Jurkat, Clone E6-1 (cell line): ENCODE measurements around the gene KIF20B.
"Not testable (repeated sequence)": the region's sequence is repeated elsewhere in the genome, so short reads cannot be mapped to it uniquely, and the experiment has no call there.

Experiments used
- DNase-seq: peaks from one replicate; pipeline ENCODE4 v3.0.0-alpha.2; 2011; ENCODE audit warnings: low read depth, low spot score
- H3K4me3 ChIP-seq: 2 replicates; pipeline ENCODE4 v1.5.1; 2011; ENCODE audit warnings: mild to moderate bottlenecking, low read length, control low read depth, moderate library complexity

KIF20B gene

DNA sequence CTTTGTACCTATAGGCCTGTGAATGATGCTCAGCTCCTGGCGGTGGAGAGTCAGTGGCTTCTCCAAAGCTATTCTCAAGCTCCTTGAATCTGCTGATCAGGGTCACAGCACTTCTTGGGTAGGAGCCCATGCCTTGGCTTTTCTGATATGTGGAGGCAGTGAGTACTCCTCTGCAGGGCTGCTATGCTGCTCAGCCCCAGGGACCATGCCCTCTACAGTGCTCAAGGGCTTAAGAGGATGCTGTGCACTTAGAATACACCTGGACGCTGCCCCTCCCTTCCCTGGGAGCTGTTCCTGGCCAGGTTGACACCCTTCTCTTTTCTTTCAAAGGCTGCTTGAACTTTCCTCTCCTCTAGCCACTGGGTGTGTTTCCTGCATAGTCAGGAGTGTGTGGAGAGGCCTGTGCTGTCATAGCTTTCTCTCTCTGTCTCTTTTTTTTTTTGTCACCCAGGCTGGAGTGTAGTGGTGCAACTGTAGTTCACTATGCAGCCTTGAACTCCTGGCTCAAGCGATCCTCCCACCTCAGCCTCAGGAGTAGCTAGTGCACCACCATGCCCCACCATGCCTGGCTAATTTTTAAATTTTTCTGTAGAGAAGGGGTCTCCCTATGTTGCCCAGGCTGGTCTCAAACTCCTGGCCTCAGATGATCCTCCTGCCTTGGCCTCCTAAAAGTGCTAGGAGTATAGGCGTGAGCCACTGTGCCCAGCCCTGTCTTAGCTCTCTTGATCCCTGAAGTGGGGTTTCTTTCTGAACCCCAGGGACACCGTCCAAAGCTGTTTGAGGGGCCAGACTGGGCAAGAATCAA is 113.9 kb downstream of the KIF20B start:
- H3K4me3 ChIP-seq = no peak overlapping the region
- DNase-seq = no peak

- DNase-seq, H3K4me3 ChIP-seq: not testable (repeated sequence)
Observed at GRCh38 chr10:89819008-89819407, 117.6 kb downstream of the KIF20B start.
